Measurements from ENCODE around the gene SCARF2.

- no peak for TF ChIP-seq POLR2AphosphoS5 (IDR thresholded peaks at IDR 0.05; ENCODE audit: low read depth, low read length)
- no peak for TF ChIP-seq TAF1 (IDR thresholded peaks at IDR 0.05; ENCODE audit: borderline replicate concordance, insufficient read depth, low read length)
Measured at GRCh38 chr22:20451920-20452319, 14.3 kb upstream of the SCARF2 start.
